IMR-90 (cell line): ENCODE results near the gene RHAG. TPM values are rescaled to one million over a fixed set of nuclear protein-coding genes. Genes with fewer than 3 reads are reported as not detected.

Experiments used
- ATAC-seq: fragments of 200-7000 bp; cut with Tn5 transposase; 2 replicates; pipeline ENCODE4 v1.9.1; 2020; ENCODE audit warnings: low read depth, mild to moderate bottlenecking, moderate library complexity
- BruUV-seq: library from RNA; stranded (reverse); fragments of 400-500 nt; replicated peaks from 2 replicates; lab custom pipeline; 2021; lab: Mats Ljungman, UMichigan
- CTCF ChIA-PET: fragments of 300-600 bp; formaldehyde crosslinking; extraction: SDS; loops from one replicate; lab custom pipeline; 2021; ENCODE audit warnings: antibody characterized with exemption; lab: Yijun Ruan, JAX
- POLR2A ChIA-PET: fragments of 300-600 bp; sonication (Branson Sonifier 250); formaldehyde crosslinking; loops from one replicate; lab custom pipeline; 2022; ENCODE audit warnings: antibody characterized with exemption; ENCODE audit not compliant: unreplicated experiment; lab: Charles Lee
- DNase-seq: peaks from one replicate; pipeline ENCODE4 v3.0.0; 2013
- H2AFZ ChIP-seq: replicated peaks from 2 replicates; pipeline ENCODE3; 2013; ENCODE audit warnings: low read length, mild to moderate bottlenecking; ENCODE audit not compliant: poor library complexity
- H2AK5ac ChIP-seq: 2 replicates; pipeline ENCODE4 v1.6.1; 2013; ENCODE audit warnings: low read depth, low read length, inconsistent platforms
- H2AK9ac ChIP-seq: replicated peaks from 2 replicates; pipeline ENCODE3; 2013; ENCODE audit warnings: mild to moderate bottlenecking, low read depth, low read length, moderate library complexity; ENCODE audit not compliant: poor library complexity
- H2BK120ac ChIP-seq: 2 replicates; pipeline ENCODE4 v1.6.1; 2013; ENCODE audit warnings: low read depth, low read length, inconsistent platforms
- H2BK15ac ChIP-seq: 3 replicates; pipeline ENCODE4 v1.6.1; 2013; ENCODE audit warnings: low read depth, low read length, inconsistent platforms
- H2BK20ac ChIP-seq: 2 replicates; pipeline ENCODE4 v1.6.1; 2013; ENCODE audit warnings: low read depth, mild to moderate bottlenecking, inconsistent platforms, low read length, moderate library complexity
- H2BK5ac ChIP-seq: 2 replicates; pipeline ENCODE4 v1.6.1; 2013; ENCODE audit warnings: mild to moderate bottlenecking, low read depth, low read length, inconsistent platforms; ENCODE audit not compliant: poor library complexity, severe bottlenecking
- H3K14ac ChIP-seq: replicated peaks from 2 replicates; pipeline ENCODE4 v1.6.1; 2013; ENCODE audit warnings: low read depth, low read length, inconsistent platforms
- H3K18ac ChIP-seq: 2 replicates; pipeline ENCODE4 v1.6.1; 2013; ENCODE audit warnings: low read depth, low read length, control low read depth
- H3K23ac ChIP-seq: 2 replicates; pipeline ENCODE4 v1.6.1; 2013; ENCODE audit warnings: low read depth, low read length, inconsistent platforms
- H3K27ac ChIP-seq: 2 replicates; pipeline ENCODE4 v1.5.1; 2013; ENCODE audit warnings: mild to moderate bottlenecking, control low read depth, low read length; ENCODE audit not compliant: insufficient read depth
- H3K27me3 ChIP-seq: 2 replicates; pipeline ENCODE4 v1.6.1; 2013; ENCODE audit warnings: low read length; ENCODE audit not compliant: control insufficient read depth, insufficient read depth
- H3K36me3 ChIP-seq: 2 replicates; pipeline ENCODE4 v1.6.1; 2013; ENCODE audit warnings: low read length, mixed read lengths; ENCODE audit not compliant: control insufficient read depth, insufficient read depth
- H3K4ac ChIP-seq: 2 replicates; pipeline ENCODE4 v1.6.1; 2013; ENCODE audit warnings: low read depth, low read length, inconsistent platforms
- H3K4me1 ChIP-seq: 2 replicates; pipeline ENCODE4 v1.6.1; 2013; ENCODE audit warnings: low read length, mixed read lengths; ENCODE audit not compliant: control insufficient read depth, insufficient read depth
- H3K4me2 ChIP-seq: 2 replicates; pipeline ENCODE4 v1.6.1; 2013; ENCODE audit warnings: low read depth, mild to moderate bottlenecking, control low read depth, low read length, moderate library complexity
- H3K4me3 ChIP-seq: 2 replicates; pipeline ENCODE4 v1.5.1; 2013; ENCODE audit warnings: low read depth, mild to moderate bottlenecking, control low read depth, low read length, moderate library complexity; ENCODE audit not compliant: insufficient read depth
- H3K56ac ChIP-seq: 2 replicates; pipeline ENCODE4 v1.6.1; 2013; ENCODE audit warnings: low read length, inconsistent platforms; ENCODE audit not compliant: insufficient read depth; ENCODE audit errors: extremely low read depth
- H3K79me1 ChIP-seq, 2 experiments: 2 replicates each; pipeline ENCODE4 v1.6.1; 2013; ENCODE audit warnings: low read length in 2 of 2, inconsistent platforms in 1 of 2, low read depth in 1 of 2
- H3K9ac ChIP-seq: 2 replicates; pipeline ENCODE4 v1.6.1; 2013; ENCODE audit warnings: low read depth, low read length, control low read depth
- H3K9me1 ChIP-seq: 2 replicates; pipeline ENCODE4 v1.6.1; 2013; ENCODE audit warnings: low read length, inconsistent platforms; ENCODE audit not compliant: insufficient read depth
- H3K9me3 ChIP-seq: 2 replicates; pipeline ENCODE4 v1.6.1; 2013; ENCODE audit warnings: low read length; ENCODE audit not compliant: control insufficient read depth, insufficient read depth
- H4K20me1 ChIP-seq: 2 replicates; pipeline ENCODE4 v1.6.1; 2013; ENCODE audit warnings: low read length, inconsistent platforms; ENCODE audit not compliant: insufficient read depth
- H4K5ac ChIP-seq: 2 replicates; pipeline ENCODE4 v1.6.1; 2013; ENCODE audit warnings: mild to moderate bottlenecking, low read depth, low read length, control low read depth
- H4K8ac ChIP-seq, 2 experiments: 2 replicates each; pipeline ENCODE4 v1.6.1; 2013; ENCODE audit warnings: low read depth in 2 of 2, low read length in 2 of 2, control low read depth in 1 of 2, inconsistent platforms in 1 of 2
- H4K91ac ChIP-seq: 2 replicates; pipeline ENCODE4 v1.6.1; 2013; ENCODE audit warnings: low read depth, low read length, inconsistent platforms; ENCODE audit not compliant: insufficient read depth
- CHD1 ChIP-seq: IDR thresholded peaks from 2 replicates; pipeline ENCODE4 v1.6.1; 2012; ENCODE audit warnings: low read depth, low read length, improper control_type of control experiment
- MAFK ChIP-seq: IDR thresholded peaks from 2 replicates; pipeline ENCODE4 v1.6.1; 2012; ENCODE audit warnings: low read depth, low read length, improper control_type of control experiment
- MAZ ChIP-seq: IDR thresholded peaks from 2 replicates; pipeline ENCODE4 v1.6.1; 2012; ENCODE audit warnings: low read depth, mild to moderate bottlenecking, low read length, improper control_type of control experiment, moderate library complexity, borderline replicate concordance
- MXI1 ChIP-seq: IDR thresholded peaks from 2 replicates; pipeline ENCODE4 v1.6.1; 2012; ENCODE audit warnings: low read depth, mild to moderate bottlenecking, low read length, moderate library complexity, borderline replicate concordance
- NFE2L2 ChIP-seq: fragments of 150-350 bp; IDR thresholded peaks from 2 replicates; pipeline ENCODE4 v1.6.1; 2016; ENCODE audit warnings: low read depth, mild to moderate bottlenecking, low read length
- RAD21 ChIP-seq: IDR thresholded peaks from 2 replicates; pipeline ENCODE4 v1.6.1; 2012; ENCODE audit warnings: low read length, improper control_type of control experiment
- RFX5 ChIP-seq: IDR thresholded peaks from 2 replicates; pipeline ENCODE4 v1.8.0; 2012; ENCODE audit warnings: low read depth, mild to moderate bottlenecking, low read length, moderate library complexity
- SMC3 ChIP-seq: fragments of 150-350 bp; IDR thresholded peaks from 2 replicates; pipeline ENCODE4 v1.6.1; 2016; ENCODE audit warnings: low read depth, mild to moderate bottlenecking, antibody characterized with exemption, low read length, moderate library complexity
- WGBS, 2 experiments: methylation state at CpG; one replicate each; pipeline versions ENCODE4 v1.1.5 to v1.1.7; 2013; ENCODE audit warnings: missing lambda C conversion rate in 2 of 2; ENCODE audit not compliant: insufficient read length in 1 of 2; ENCODE audit errors: extremely low coverage in 2 of 2; 5-methylcytosine and 5-hydroxymethylcytosine counted together
- dilution Hi-C: fragments of 300-500 bp; cut with HindIII; formaldehyde crosslinking; loops from one replicate; pipeline ENCODE4 v1.14.3; 2018; ENCODE audit warnings: low sequenced_read_pairs; ENCODE audit not compliant: unreplicated experiment
- in situ Hi-C: fragments of 300-500 bp; cut with MboI; formaldehyde crosslinking; loops from 3 replicates; pipeline ENCODE4 v1.14.3; 2019; ENCODE audit warnings: low sequenced_read_pairs, inconsistent platforms, mixed read lengths
- intact Hi-C: fragments of 100-400 bp; cut with micrococcal nuclease; formaldehyde crosslinking; loops from 2 replicates; pipeline ENCODE4 v1.10.0; 2022
- polyA plus RNA-seq, 3 experiments: library from polyadenylated mRNA; depleted of rRNA; stranded (reverse); fragments of >200 nt; gene quantifications; 2 replicates each; pipeline ENCODE4 v1.2.3, GENCODE V29; 2012; ENCODE audit warnings: low replicate concordance in 1 of 3
- total RNA-seq: library from RNA; depleted of rRNA; stranded (reverse); fragments of >200 nt; gene quantifications from 2 replicates; pipeline ENCODE4 v1.2.3, GENCODE V29; 2012
- TF ChIP-seq, protein P1 (sequence below): fragments of 150-350 bp; IDR thresholded peaks from 2 replicates; pipeline ENCODE4 v1.6.1; 2016; ENCODE audit warnings: low read depth, mild to moderate bottlenecking, low read length, moderate library complexity, borderline replicate concordance
- TF ChIP-seq, protein P2 (sequence below): fragments of 150-350 bp; IDR thresholded peaks from 2 replicates; pipeline ENCODE4 v1.6.1; 2017; ENCODE audit warnings: mild to moderate bottlenecking, antibody characterized with exemption, low read length, low read depth
- TF ChIP-seq, protein P3 (sequence below): conservative IDR thresholded peaks from 2 replicates; pipeline ENCODE4 v1.5.1; 2012; ENCODE audit warnings: mild to moderate bottlenecking, low read depth, low read length, improper control_type of control experiment

Gene RHAG
- total and polyA plus RNA-seq, 2 of the 4 experiments (the other 2 are of a cell fraction), result not detected

DNA sequence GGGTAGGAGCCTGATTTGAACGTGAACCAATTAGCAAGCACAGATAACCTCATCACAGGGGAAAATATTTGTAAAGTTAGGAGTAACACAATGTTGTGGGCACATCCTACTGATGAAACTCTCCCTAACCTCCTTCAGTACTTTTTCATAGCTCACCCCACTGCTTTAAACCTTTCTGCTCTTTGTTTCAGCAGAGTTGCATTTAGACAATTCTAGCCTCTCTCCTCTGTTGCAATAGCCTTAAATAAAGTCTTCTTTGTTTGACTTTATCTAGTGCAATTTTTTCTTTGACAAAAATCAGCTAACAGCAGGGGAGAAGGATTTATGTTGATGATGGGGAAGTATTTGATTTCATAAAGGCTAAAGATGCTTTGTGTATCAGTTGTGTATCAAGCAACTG lies 72.1 kb downstream of the RHAG start:
- Histone ChIP-seq H3K27ac (no peak overlapping the region), H4K91ac (no peak overlapping the region), H4K5ac (no peak overlapping the region), H3K4ac (no peak overlapping the region), H3K9me3 (no peaks in the 10 kb centered on the region), H3K9ac (no peak overlapping the region), H2BK5ac (no peak overlapping the region), H3K79me1 (no peaks in the 10 kb centered on the region), H2BK20ac (no peak overlapping the region), H3K23ac (no peak overlapping the region), H3K4me3 (no peak overlapping the region), H3K9me1 (no peaks in the 10 kb centered on the region), H2BK120ac (no peak overlapping the region), H3K27me3 (no peaks in the 10 kb centered on the region), H2AFZ (no peak overlapping the region), H4K8ac (no peak overlapping the region), H2AK9ac (no peak overlapping the region), H4K20me1 (no peaks in the 10 kb centered on the region), H3K36me3 (no peaks in the 10 kb centered on the region), H2BK15ac (no peak overlapping the region), H3K4me1 (no peaks in the 10 kb centered on the region), H2AK5ac (no peak overlapping the region), H3K56ac (no peak overlapping the region), H3K4me2 (no peak overlapping the region), H3K14ac (no peak overlapping the region), H3K18ac (no peak overlapping the region)
- ChIA-PET CTCF (no interaction called here), POLR2A (no interaction called here)
- TF ChIP-seq, protein P1, sequence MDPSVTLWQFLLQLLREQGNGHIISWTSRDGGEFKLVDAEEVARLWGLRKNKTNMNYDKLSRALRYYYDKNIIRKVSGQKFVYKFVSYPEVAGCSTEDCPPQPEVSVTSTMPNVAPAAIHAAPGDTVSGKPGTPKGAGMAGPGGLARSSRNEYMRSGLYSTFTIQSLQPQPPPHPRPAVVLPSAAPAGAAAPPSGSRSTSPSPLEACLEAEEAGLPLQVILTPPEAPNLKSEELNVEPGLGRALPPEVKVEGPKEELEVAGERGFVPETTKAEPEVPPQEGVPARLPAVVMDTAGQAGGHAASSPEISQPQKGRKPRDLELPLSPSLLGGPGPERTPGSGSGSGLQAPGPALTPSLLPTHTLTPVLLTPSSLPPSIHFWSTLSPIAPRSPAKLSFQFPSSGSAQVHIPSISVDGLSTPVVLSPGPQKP, result no peak
- TF ChIP-seq, protein P2, sequence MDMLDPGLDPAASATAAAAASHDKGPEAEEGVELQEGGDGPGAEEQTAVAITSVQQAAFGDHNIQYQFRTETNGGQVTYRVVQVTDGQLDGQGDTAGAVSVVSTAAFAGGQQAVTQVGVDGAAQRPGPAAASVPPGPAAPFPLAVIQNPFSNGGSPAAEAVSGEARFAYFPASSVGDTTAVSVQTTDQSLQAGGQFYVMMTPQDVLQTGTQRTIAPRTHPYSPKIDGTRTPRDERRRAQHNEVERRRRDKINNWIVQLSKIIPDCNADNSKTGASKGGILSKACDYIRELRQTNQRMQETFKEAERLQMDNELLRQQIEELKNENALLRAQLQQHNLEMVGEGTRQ, result no peak
- TF ChIP-seq RFX5, result no peak
- TF ChIP-seq MXI1, result no peak
- TF ChIP-seq NFE2L2, result no peak
- TF ChIP-seq MAZ, result no peak
- TF ChIP-seq SMC3, result no peak
- TF ChIP-seq RAD21, result no peak
- TF ChIP-seq, protein P3, sequence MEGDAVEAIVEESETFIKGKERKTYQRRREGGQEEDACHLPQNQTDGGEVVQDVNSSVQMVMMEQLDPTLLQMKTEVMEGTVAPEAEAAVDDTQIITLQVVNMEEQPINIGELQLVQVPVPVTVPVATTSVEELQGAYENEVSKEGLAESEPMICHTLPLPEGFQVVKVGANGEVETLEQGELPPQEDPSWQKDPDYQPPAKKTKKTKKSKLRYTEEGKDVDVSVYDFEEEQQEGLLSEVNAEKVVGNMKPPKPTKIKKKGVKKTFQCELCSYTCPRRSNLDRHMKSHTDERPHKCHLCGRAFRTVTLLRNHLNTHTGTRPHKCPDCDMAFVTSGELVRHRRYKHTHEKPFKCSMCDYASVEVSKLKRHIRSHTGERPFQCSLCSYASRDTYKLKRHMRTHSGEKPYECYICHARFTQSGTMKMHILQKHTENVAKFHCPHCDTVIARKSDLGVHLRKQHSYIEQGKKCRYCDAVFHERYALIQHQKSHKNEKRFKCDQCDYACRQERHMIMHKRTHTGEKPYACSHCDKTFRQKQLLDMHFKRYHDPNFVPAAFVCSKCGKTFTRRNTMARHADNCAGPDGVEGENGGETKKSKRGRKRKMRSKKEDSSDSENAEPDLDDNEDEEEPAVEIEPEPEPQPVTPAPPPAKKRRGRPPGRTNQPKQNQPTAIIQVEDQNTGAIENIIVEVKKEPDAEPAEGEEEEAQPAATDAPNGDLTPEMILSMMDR, result no peak
- TF ChIP-seq CHD1, result no peak
- TF ChIP-seq MAFK, result no peak
- in situ Hi-C loops, result no loop called here
- no TSS peak for BruUV-seq
- DNase-seq (no peak), ATAC-seq (no peak)
- no CpG with 5 or more reads among the region's 1 CpG for WGBS, 2 experiments
- dilution Hi-C loops, result no loop called here
- intact Hi-C loops, result no loop called here
